Activated CD8-positive, alpha-beta memory T cell treated with anti-CD3 and anti-CD28 coated beads, Interleukin-2, amount 50 U/mL, for 24 hours (primary cell): ENCODE results near the gene FBXW8.
A peak's percentile ranks its signal among the peaks of the same experiment; 100 is the strongest.

ENCODE experiments used
- DNase-seq: peaks from one replicate; pipeline ENCODE4 v3.0.0-alpha.2; 2020; ENCODE audit errors: extremely low read depth

The FBXW8 gene

GRCh38 chr12:117020536-117021220 lies 109.9 kb downstream of the FBXW8 start:
- no peak for DNase-seq

GRCh38 chr12:117022465-117022864 lies 111.7 kb downstream of the FBXW8 start:
- DNase-seq, result no peak

GRCh38 chr12:117023998-117024960 lies 113.5 kb downstream of the FBXW8 start:
- no peak for DNase-seq

GRCh38 chr12:117024961-117025480 lies 114.3 kb downstream of the FBXW8 start:
- no peak for DNase-seq

GRCh38 chr12:117025481-117026151 lies 114.9 kb downstream of the FBXW8 start:
- peak; percentile 1 for DNase-seq

GRCh38 chr12:117026343-117026742 lies 115.6 kb downstream of the FBXW8 start:
- no peak for DNase-seq

- DNase-seq, result no peak
Observed at GRCh38 chr12:117026921-117027250, 116.1 kb downstream of the FBXW8 start.

- DNase-seq, result no peak
Observed at GRCh38 chr12:117027251-117028086, 116.7 kb downstream of the FBXW8 start.

GRCh38 chr12:117028254-117028653 lies 117.5 kb downstream of the FBXW8 start:
- no peak for DNase-seq

- no peak for DNase-seq
Observed at GRCh38 chr12:117030187-117030900, 119.6 kb downstream of the FBXW8 start.

- no peak for DNase-seq
Observed at GRCh38 chr12:117031843-117032592, 121.3 kb downstream of the FBXW8 start.

GRCh38 chr12:117032593-117033381 lies 122.0 kb downstream of the FBXW8 start:
- no peak for DNase-seq

GRCh38 chr12:117033382-117034221 lies 122.9 kb downstream of the FBXW8 start:
- no peak for DNase-seq

GRCh38 chr12:117034249-117034648 lies 123.5 kb downstream of the FBXW8 start:
- no peak for DNase-seq

- DNase-seq, result no peak
Observed at GRCh38 chr12:117034701-117035151, 124.0 kb downstream of the FBXW8 start.

GRCh38 chr12:117035287-117035686 lies 124.5 kb downstream of the FBXW8 start:
- no peak for DNase-seq

GRCh38 chr12:117036046-117036445 lies 125.3 kb downstream of the FBXW8 start:
- DNase-seq, result no peak

GRCh38 chr12:117036547-117036946 lies 125.8 kb downstream of the FBXW8 start:
- no peak for DNase-seq
